ENCODE data around the gene SLC22A17. TPM values are rescaled to one million over a fixed set of nuclear protein-coding genes. Genes with fewer than 3 reads are reported as not detected.

Gene SLC22A17
- total and polyA plus RNA-seq, 10 of the 15 experiments (the other 5 are each of a cell fraction or from before 2014, with no cell fraction given) = not detected

GRCh38 chr14:23306412-23307145, 46.1 kb downstream of the SLC22A17 start, which contains the start of gene BCL2L2:
BCL2L2 (plus strand) TSS chr14:23306833; CDS start chr14:23307768, 935 bp downstream.
- Histone ChIP-seq H3K9ac (ENCODE audit: control insufficient read depth, insufficient read depth, low read length) (peak within 1 kb of the TSS; percentile 97), H3K36me3 (ENCODE audit: control insufficient read depth in 2 of 2, insufficient read depth in 2 of 2, low read length in 1 of 2) (no peaks in the 10 kb centered on the region; a peak in 1 of 4 replicates), H2AFZ (ENCODE audit: control insufficient read depth, low read depth, low read length) (peak within 1 kb of the TSS; percentile 53), H3K27me3 (replicated peaks in 1 of 2; ENCODE audit: control insufficient read depth in 2 of 2, insufficient read depth in 2 of 2, low read length in 1 of 2) (no peaks in the 10 kb centered on the region), H3K4me3 (peak within 1 kb of the TSS; percentile 100), H3K4me1 (ENCODE audit: control insufficient read depth, insufficient read depth, low read length) (peaks cover 20% of the 10 kb centered on the region), H3K4me2 (ENCODE audit: control insufficient read depth, insufficient read depth) (peak within 1 kb of the TSS; percentile 80), H3K27ac (ENCODE audit: control insufficient read depth, insufficient read depth) (peak within 1 kb of the TSS; percentile 91), H4K20me1 (ENCODE audit: control insufficient read depth, insufficient read depth) (no peaks in the 10 kb centered on the region), H3K79me2 (ENCODE audit: control insufficient read depth, insufficient read depth, low read length) (peaks cover 27% of the 10 kb centered on the region), H3K9me3 (replicated peaks; ENCODE audit: control insufficient read depth, insufficient read depth, low read length) (no peaks in the 10 kb centered on the region)
- CTCF ChIA-PET = interaction anchor here (0.9 to 4.5 kb wide), 11 partner anchors 10 to 435 kb away, joined by 3 to 37 read pairs (median 4); partner anchors contain the start of genes HOMEZ, LRP10 and PABPN1
- POLR2A ChIA-PET = interaction anchor here (0.6 to 3.7 kb wide), 5 partner anchors 10 to 375 kb away, joined by 3 to 55 read pairs (median 4); partner anchors contain the start of genes HOMEZ and PABPN1
- DNase-seq (ENCODE audit: low read depth, low spot score) (no peak), FAIRE-seq (peak; percentile 91), ATAC-seq (peak; percentile 65)
- intact Hi-C loops (cut with micrococcal nuclease; ENCODE audit: unreplicated experiment) = no loop called here
- SMC1A ChIA-PET (ENCODE audit: uncharacterized antibody, unreplicated experiment) = interaction anchor here (0.8 to 2.3 kb wide), 4 partner anchors 10 to 20 kb away, joined by 3 to 17 read pairs (median 4); partner anchors contain the start of genes HOMEZ and PABPN1
- no TSS peak for BruUV-seq (replicated peaks)
- RAD21 ChIA-PET (ENCODE audit: unreplicated experiment) = interaction anchor here (0.6 to 8.7 kb wide), 4 partner anchors 15 to 746 kb away, joined by 3 to 103 read pairs (median 3); partner anchors contain the start of gene PABPN1
- 1% methylated on average over 20 of the region's 24 CpGs for WGBS (ENCODE audit: insufficient coverage, insufficient replicate concordance, low lambda C conversion rate, missing lambda C conversion rate)
- in situ Hi-C loops (cut with MboI) = loop anchor here (10.0 to 25.0 kb wide), 2 partner anchors 806 to 1128 kb away; partner anchors contain the start of genes DCAF11 and NRL
- TF ChIP-seq SMC3 (IDR thresholded peaks at IDR 0.05; ENCODE audit: borderline replicate concordance, low read length) (no peak), BHLHE40 (IDR thresholded peaks at IDR 0.05; ENCODE audit: borderline replicate concordance in 1 of 2, low read depth in 2 of 2, low read length in 1 of 2) (0 out of 4 replicates have a peak, but pooled peaks have one; percentile 10 to 17), NR2C1 (IDR thresholded peaks at IDR 0.05) (peak; percentile 9; the same call in 1 of the 2 replicates), NBN (IDR thresholded peaks at IDR 0.05) (peak; percentile 96), RB1 (IDR thresholded peaks at IDR 0.05; ENCODE audit: borderline replicate concordance) (0 out of 2 replicates have a peak, but pooled peaks have one; percentile 41), SIN3A (IDR thresholded peaks at IDR 0.05; ENCODE audit: low read depth, low read length) (0 out of 2 replicates have a peak, but pooled peaks have one; percentile 78), DPF2 (IDR thresholded peaks at IDR 0.05) (no peak), CREM (IDR thresholded peaks at IDR 0.05; ENCODE audit: low read depth) (peak; percentile 99), POLR2AphosphoS2 (IDR thresholded peaks at IDR 0.05; ENCODE audit: low read depth, low read length) (0 out of 2 replicates have a peak, but pooled peaks have one; percentile 53), WRNIP1 (IDR thresholded peaks at IDR 0.05; ENCODE audit: borderline replicate concordance, low read depth, low read length) (no peak), CREB1 (IDR thresholded peaks at IDR 0.05; ENCODE audit: low read depth) (peak; percentile 98), BACH1 (IDR thresholded peaks at IDR 0.05; ENCODE audit: borderline replicate concordance) (peak; percentile 50; the same call in 1 of the 2 replicates), EED (IDR thresholded peaks at IDR 0.05; ENCODE audit: low read depth) (peak; percentile 72; the same call in 1 of the 2 replicates), ATF7 (IDR thresholded peaks at IDR 0.05; ENCODE audit: low read depth) (0 out of 2 replicates have a peak, but pooled peaks have one; percentile 32), USF2 (IDR thresholded peaks at IDR 0.05; ENCODE audit: borderline replicate concordance, low read depth, low read length) (no peak), FOXK2 (IDR thresholded peaks at IDR 0.05) (no peak), HDGF (IDR thresholded peaks at IDR 0.05) (peak; percentile 78), IKZF2 (IDR thresholded peaks at IDR 0.05) (peak; percentile 87 to 88), SMARCA5 (IDR thresholded peaks at IDR 0.05) (no peak), SP1 (IDR thresholded peaks at IDR 0.05; ENCODE audit: low read depth, low read length) (peak; percentile 43), KAT2A (conservative IDR thresholded peaks at IDR 0.05; ENCODE audit: control insufficient read depth, low read depth, low read length) (no peak), NR2F1 (conservative IDR thresholded peaks at IDR 0.05) (no peak), POLR2A (IDR thresholded peaks at IDR 0.05; ENCODE audit: low read depth, low read length) (peak; percentile 91), RELA (IDR thresholded peaks at IDR 0.05; ENCODE audit: borderline replicate concordance, partially characterized antibody) (no peak)
- TF ChIP-seq, protein P1, sequence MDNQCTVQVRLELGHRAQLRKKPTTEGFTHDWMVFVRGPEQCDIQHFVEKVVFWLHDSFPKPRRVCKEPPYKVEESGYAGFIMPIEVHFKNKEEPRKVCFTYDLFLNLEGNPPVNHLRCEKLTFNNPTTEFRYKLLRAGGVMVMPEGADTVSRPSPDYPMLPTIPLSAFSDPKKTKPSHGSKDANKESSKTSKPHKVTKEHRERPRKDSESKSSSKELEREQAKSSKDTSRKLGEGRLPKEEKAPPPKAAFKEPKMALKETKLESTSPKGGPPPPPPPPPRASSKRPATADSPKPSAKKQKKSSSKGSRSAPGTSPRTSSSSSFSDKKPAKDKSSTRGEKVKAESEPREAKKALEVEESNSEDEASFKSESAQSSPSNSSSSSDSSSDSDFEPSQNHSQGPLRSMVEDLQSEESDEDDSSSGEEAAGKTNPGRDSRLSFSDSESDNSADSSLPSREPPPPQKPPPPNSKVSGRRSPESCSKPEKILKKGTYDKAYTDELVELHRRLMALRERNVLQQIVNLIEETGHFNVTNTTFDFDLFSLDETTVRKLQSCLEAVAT (IDR thresholded peaks at IDR 0.05) = 0 out of 2 replicates have a peak, but pooled peaks have one; percentile 19
